LNCaP clone FGC (cell line): ENCODE results near the gene GPR17.

Experiments used
- DNase-seq: peaks from one replicate; pipeline ENCODE4 v3.0.0-alpha.2; 2011; ENCODE audit warnings: low read depth
- H3K4me3 ChIP-seq: 2 replicates; pipeline ENCODE4 v1.5.1; 2011; ENCODE audit warnings: mild to moderate bottlenecking, low read depth, low read length, control low read depth
- TF ChIP-seq, protein P1 (sequence below): IDR thresholded peaks from 2 replicates; pipeline ENCODE4 v1.5.1; 2012; ENCODE audit warnings: mild to moderate bottlenecking; ENCODE audit not compliant: control insufficient read depth, insufficient read depth; ENCODE audit errors: extremely low read depth

The GPR17 gene

DNA sequence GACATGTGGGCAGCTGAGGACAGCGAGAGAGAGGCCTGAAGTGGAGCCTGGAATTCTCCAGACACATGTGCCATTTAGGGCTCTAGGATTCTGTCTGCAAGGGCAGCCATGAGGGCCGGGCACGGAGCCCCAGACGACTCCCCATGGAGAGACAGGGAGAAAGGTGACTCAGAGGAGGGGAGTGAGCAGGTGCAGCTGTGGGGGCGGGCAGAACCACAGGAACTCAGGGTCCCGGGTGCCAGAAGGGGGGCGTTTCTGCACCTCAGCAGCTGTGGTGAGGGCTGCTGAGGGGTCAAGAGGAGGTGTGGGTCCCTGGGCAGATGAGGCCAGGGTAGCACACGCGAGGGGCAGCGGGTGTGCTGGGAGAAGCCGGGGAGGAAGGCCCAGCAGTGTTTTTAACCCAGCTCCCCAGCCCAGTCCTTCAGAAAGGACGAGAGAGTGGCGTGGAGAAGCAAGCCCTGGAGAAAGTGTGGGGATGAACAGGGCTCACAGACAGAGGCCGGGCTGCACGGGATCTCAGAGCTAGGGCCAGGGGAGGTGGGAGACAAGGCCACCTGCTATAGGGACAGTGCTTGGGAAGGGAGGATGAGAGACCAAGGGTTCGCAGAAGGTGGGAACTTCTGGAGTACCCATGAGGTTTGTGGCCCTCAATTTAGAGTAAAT lies 7.6 kb downstream of the GPR17 start:
- no peak overlapping the region for H3K4me3 ChIP-seq
- TF ChIP-seq, protein P1, sequence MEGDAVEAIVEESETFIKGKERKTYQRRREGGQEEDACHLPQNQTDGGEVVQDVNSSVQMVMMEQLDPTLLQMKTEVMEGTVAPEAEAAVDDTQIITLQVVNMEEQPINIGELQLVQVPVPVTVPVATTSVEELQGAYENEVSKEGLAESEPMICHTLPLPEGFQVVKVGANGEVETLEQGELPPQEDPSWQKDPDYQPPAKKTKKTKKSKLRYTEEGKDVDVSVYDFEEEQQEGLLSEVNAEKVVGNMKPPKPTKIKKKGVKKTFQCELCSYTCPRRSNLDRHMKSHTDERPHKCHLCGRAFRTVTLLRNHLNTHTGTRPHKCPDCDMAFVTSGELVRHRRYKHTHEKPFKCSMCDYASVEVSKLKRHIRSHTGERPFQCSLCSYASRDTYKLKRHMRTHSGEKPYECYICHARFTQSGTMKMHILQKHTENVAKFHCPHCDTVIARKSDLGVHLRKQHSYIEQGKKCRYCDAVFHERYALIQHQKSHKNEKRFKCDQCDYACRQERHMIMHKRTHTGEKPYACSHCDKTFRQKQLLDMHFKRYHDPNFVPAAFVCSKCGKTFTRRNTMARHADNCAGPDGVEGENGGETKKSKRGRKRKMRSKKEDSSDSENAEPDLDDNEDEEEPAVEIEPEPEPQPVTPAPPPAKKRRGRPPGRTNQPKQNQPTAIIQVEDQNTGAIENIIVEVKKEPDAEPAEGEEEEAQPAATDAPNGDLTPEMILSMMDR, result no peak
- no peak for DNase-seq

DNA sequence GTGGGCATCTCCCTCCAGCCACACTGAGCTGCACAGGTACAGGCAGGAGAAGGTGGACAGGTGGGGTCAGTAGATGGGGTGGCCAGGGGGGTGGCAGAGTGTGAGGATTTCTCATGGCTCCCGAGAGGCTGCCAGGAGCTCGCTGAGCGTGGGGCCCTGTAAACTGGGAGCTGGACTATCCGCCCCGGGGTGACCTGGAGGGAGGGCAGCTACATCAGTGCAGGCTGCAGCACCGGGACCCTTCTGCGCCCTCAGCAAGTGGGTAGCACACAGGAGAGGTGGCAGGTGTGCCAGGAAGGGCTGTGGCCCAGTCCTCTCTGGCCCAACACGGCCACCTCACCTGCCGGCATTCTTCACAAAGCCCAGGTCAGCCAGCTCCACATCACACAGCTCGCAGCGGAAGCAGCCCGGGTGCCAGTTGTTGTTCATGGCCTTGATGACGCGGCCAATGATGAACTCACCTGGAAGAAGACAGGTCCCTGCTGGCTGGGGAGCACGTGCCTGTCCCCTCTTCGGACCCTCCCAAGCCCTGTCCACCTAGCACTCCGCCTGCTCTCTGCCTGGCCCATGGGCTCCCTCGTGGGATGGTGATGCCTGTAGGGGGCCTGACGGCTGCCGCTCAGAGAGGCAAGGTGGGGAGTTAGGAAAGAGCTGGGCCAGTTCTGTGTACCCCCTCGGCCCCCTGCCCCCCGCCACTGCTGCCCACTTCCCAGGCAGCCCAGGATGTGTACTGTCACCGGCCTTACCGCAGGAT lies 8.3 kb downstream of the GPR17 start:
- no peak for DNase-seq
- no peak overlapping the region for H3K4me3 ChIP-seq
- TF ChIP-seq, protein P1, result no peak

DNA sequence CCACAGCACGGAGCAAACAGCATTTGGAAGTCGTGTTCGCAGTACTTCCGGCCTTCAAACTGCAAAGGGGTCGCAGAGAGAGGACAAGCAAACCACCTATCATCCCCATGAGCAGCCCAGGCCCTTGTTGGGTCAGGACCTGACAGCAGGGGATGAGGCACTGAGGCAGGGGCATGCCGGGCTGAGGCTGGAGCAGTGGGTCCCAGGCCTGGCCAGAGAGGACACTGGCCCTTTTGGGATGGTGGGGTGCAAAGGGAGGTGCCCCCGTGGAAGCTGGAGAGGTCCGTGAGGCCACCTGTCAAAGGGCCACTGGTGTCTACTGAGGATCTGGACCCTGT lies 8.9 kb downstream of the GPR17 start:
- TF ChIP-seq, protein P1, result no peak
- no peak overlapping the region for H3K4me3 ChIP-seq
- no peak for DNase-seq

DNA sequence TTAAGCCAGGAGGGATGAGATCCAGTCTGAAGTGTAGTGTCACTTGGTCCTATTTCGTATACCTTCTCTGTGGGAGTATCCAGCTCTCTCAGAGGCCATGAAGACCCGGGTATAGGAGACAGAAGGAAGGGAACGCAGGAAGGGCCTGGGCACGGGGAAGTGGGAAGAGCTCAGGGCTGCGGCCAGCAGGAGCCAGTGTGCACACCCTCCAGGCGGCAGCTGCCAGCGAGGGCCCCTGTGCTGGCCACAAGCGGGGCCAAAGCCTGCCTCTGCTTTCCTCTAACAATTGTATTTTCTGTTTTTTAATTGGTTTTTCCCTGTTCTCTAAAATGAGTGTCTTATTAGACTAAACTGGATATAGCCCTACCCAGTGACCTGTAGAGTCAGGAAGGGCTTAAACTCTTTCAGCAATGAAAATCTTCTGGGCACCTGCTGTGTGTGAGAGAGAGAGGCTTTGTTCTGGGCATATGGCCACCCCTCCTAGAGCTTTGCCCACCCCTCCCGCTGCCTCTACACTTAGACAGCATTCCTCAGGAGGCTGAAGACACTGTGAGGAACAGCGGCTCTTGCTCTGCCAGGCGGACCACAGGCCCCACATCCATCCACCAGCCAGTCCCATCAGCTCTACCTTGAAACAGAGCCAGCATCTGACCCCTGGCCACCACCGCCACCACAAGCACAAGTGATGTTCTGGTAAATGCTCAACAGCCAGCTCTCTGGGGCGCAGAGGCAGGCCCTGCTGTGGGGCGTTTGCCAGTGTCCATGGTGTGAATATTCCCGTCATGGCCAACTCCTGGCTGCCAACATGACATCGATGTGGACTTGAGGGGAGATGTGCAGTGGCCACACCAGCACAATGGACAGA lies 9.5 kb downstream of the GPR17 start:
- TF ChIP-seq, protein P1, result no peak
- H3K4me3 ChIP-seq, result no peak overlapping the region
- no peak for DNase-seq

DNA sequence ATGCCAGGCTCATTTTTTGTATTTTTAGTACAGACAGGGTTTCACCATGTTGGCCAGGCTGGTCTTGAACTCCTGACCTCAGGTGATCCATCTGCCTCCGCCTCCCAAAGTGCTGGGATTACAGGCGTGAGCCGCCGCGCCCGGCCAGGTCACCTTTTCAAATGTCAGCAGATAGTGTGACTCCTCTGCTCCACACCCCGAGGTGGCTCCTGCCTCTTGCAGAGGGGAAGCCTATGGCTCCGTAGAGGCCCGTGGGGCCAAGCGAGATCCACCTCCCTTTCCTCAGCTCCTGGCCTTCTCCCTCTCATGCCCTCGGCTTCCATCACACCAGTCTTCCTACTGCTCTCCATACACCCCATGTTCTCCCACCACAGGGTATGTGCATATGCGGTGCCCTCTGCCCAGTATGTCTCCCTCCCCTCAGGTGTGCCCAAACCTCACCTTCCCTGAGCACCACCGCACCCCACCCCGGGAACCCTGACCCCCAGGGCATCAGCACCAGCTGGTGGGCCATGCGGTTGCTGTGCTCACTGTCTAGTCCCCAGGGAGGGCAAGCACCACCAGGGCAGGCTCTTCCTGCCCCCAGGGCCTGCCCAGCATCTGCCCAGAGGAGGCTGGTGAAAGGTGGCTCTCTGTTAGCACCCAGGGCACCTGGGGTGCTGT lies 10.7 kb downstream of the GPR17 start:
- TF ChIP-seq, protein P1, result no peak
- H3K4me3 ChIP-seq, result no peak overlapping the region
- DNase-seq, result no peak

DNA sequence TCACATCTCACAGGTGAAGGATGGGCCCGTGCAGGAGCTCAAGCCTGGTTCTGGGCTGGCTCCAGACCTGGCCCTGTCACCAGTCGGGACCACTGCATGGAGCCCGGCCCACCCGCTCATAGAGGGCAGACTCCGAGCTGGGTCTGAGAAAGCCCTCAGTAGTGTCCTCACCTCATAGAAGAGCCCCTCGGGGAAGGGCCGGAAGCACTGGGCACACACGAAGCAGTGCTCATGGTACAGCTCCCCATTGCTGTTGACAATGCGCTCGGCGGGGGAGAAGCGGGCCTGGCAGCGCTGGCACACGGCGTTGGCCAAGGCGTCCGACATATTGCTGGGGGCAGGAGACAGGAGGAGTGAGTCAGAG lies 11.3 kb downstream of the GPR17 start:
- no peak for DNase-seq
- TF ChIP-seq, protein P1, result no peak
- H3K4me3 ChIP-seq, result no peak overlapping the region
